ENCODE results near the gene C5orf47. TPM values are rescaled to one million over a fixed set of nuclear protein-coding genes. Genes with fewer than 3 reads are reported as not detected.

Gene C5orf47
- total RNA-seq, 1 experiment from 2014 or later = 0.09 TPM

DNA sequence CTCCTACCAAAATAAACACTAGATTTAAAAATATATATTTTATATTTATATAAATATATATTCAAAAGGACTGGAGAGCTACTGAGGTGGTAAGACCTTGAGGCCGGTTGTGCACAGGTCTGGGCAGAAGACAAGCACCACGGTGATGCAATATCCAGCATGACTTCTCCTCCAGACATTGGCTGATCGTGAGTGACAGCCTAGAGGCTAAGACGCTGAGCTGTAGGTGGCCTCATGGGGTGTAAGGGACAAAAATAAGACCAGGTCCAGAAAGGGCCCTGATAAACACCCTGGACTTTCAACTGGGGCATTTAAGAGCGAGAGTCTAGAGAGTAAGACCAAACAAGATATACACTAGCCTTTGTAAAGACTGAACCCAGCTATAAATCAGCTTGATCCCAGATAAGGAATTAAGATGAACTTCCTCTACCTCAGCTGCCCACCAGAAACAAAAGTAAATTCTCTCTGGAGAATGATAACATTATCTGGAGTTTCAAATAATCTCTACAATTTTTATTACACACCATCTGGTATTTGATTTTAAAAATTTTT lies 14.2 kb upstream of the C5orf47 start:
- no peak overlapping the region for H2BK5ac ChIP-seq (ENCODE audit: insufficient read length, low read length)
- H3K4me3 Mint-ChIP-seq = no peak overlapping the region
- no peak overlapping the region for H2AK5ac ChIP-seq (ENCODE audit: insufficient read length, low read length)
- no peaks in the 10 kb centered on the region for H3K27me3 ChIP-seq (ENCODE audit: insufficient read depth, low read length)
- peaks cover 0 to 14% (median 4%) of the 10 kb centered on the region in 3 experiments; a peak in 3 of 7 replicates for H3K36me3 Mint-ChIP-seq (ENCODE audit: insufficient read depth in 1 of 3, low read depth in 3 of 3)
- H2BK20ac ChIP-seq (ENCODE audit: low read depth, low read length, poor library complexity, severe bottlenecking) = no peak overlapping the region
- H2BK15ac ChIP-seq (ENCODE audit: low read depth, low read length) = no peak overlapping the region
- H3K9me3 ChIP-seq (ENCODE audit: control insufficient read depth, low read depth, low read length) = no peaks in the 10 kb centered on the region
- H3K9ac ChIP-seq (ENCODE audit: extremely low read depth, insufficient read length, low read length) = no peak overlapping the region
- peaks cover 3% of the 10 kb centered on the region for H3K27me3 Mint-ChIP-seq (ENCODE audit: low read depth)
- no peak overlapping the region for H3K14ac ChIP-seq (ENCODE audit: insufficient read depth, low read length)
- no peaks in the 10 kb centered on the region for H3K79me2 ChIP-seq (ENCODE audit: insufficient read depth, low read length)
- H3K18ac ChIP-seq (ENCODE audit: insufficient read length, low read depth, low read length) = no peak overlapping the region
- no peak overlapping the region for H2BK120ac ChIP-seq (ENCODE audit: low read depth, low read length, poor library complexity, severe bottlenecking)
- H2BK12ac ChIP-seq (ENCODE audit: insufficient read length, low read depth, low read length) = no peak overlapping the region
- no peak overlapping the region for H4K91ac ChIP-seq (ENCODE audit: insufficient read length, low read depth, low read length)
- TF ChIP-seq, protein P1, sequence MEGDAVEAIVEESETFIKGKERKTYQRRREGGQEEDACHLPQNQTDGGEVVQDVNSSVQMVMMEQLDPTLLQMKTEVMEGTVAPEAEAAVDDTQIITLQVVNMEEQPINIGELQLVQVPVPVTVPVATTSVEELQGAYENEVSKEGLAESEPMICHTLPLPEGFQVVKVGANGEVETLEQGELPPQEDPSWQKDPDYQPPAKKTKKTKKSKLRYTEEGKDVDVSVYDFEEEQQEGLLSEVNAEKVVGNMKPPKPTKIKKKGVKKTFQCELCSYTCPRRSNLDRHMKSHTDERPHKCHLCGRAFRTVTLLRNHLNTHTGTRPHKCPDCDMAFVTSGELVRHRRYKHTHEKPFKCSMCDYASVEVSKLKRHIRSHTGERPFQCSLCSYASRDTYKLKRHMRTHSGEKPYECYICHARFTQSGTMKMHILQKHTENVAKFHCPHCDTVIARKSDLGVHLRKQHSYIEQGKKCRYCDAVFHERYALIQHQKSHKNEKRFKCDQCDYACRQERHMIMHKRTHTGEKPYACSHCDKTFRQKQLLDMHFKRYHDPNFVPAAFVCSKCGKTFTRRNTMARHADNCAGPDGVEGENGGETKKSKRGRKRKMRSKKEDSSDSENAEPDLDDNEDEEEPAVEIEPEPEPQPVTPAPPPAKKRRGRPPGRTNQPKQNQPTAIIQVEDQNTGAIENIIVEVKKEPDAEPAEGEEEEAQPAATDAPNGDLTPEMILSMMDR (conservative IDR thresholded peaks at IDR 0.05) = no peak
- no peaks in the 10 kb centered on the region for H3K23me2 ChIP-seq (ENCODE audit: insufficient read length, low read depth, low read length, poor library complexity, severe bottlenecking)
- H3T11ph ChIP-seq (ENCODE audit: low read length) = no peak overlapping the region
- peaks cover 8 to 18% of the 10 kb centered on the region in 2 experiments; a peak in 4 of 5 replicates for H3K9me3 Mint-ChIP-seq
- DNase-seq = no peak
- WGBS (ENCODE audit: extremely low coverage, insufficient read length, low lambda C conversion rate) = no CpG with 5 or more reads among the region's 5 CpGs
- no peaks in the 10 kb centered on the region; the same call in 1 of the 2 replicates for H3K4me1 ChIP-seq (ENCODE audit: insufficient read depth, low read length)
- H3K27ac ChIP-seq (ENCODE audit: insufficient read length, low read depth, low read length) = no peak overlapping the region
- no peak overlapping the region for H2AFZ ChIP-seq (ENCODE audit: low read length)
- H4K5ac ChIP-seq (ENCODE audit: insufficient read length, low read depth, low read length) = no peak overlapping the region
- H3K79me1 ChIP-seq (ENCODE audit: insufficient read depth, low read depth, low read length, poor library complexity, severe bottlenecking) = no peaks in the 10 kb centered on the region
- H3K23ac ChIP-seq (ENCODE audit: insufficient read length, low read depth, low read length) = no peak overlapping the region
- no peak overlapping the region for H3K56ac ChIP-seq (ENCODE audit: insufficient read length, low read depth, low read length)
- no peak overlapping the region for H3K4me2 ChIP-seq (ENCODE audit: insufficient read depth, insufficient read length, low read length)
- no peak overlapping the region for H4K8ac ChIP-seq (replicated peaks; ENCODE audit: insufficient read length, low read depth, low read length)
- H3K4ac ChIP-seq (ENCODE audit: low read depth, low read length) = no peak overlapping the region
- H3K27ac Mint-ChIP-seq = no peak overlapping the region
- peaks cover 35 to 40% of the 10 kb centered on the region in 2 experiments for H3K4me1 Mint-ChIP-seq
- no peaks in the 10 kb centered on the region for H4K20me1 ChIP-seq (ENCODE audit: control insufficient read depth, insufficient read depth, insufficient read length)
